ENCODE measurements around the gene USP24. TPM values are rescaled to one million over a fixed set of nuclear protein-coding genes. Genes with fewer than 3 reads are reported as not detected.
A peak's percentile ranks its signal among the peaks of the same experiment; 100 is the strongest.

Gene USP24, protein sequence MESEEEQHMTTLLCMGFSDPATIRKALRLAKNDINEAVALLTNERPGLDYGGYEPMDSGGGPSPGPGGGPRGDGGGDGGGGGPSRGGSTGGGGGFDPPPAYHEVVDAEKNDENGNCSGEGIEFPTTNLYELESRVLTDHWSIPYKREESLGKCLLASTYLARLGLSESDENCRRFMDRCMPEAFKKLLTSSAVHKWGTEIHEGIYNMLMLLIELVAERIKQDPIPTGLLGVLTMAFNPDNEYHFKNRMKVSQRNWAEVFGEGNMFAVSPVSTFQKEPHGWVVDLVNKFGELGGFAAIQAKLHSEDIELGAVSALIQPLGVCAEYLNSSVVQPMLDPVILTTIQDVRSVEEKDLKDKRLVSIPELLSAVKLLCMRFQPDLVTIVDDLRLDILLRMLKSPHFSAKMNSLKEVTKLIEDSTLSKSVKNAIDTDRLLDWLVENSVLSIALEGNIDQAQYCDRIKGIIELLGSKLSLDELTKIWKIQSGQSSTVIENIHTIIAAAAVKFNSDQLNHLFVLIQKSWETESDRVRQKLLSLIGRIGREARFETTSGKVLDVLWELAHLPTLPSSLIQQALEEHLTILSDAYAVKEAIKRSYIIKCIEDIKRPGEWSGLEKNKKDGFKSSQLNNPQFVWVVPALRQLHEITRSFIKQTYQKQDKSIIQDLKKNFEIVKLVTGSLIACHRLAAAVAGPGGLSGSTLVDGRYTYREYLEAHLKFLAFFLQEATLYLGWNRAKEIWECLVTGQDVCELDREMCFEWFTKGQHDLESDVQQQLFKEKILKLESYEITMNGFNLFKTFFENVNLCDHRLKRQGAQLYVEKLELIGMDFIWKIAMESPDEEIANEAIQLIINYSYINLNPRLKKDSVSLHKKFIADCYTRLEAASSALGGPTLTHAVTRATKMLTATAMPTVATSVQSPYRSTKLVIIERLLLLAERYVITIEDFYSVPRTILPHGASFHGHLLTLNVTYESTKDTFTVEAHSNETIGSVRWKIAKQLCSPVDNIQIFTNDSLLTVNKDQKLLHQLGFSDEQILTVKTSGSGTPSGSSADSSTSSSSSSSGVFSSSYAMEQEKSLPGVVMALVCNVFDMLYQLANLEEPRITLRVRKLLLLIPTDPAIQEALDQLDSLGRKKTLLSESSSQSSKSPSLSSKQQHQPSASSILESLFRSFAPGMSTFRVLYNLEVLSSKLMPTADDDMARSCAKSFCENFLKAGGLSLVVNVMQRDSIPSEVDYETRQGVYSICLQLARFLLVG (N-terminal part only)
- 49.8 to 58.1 TPM (median 53.3 TPM) in 3 replicates for total RNA-seq

DNA sequence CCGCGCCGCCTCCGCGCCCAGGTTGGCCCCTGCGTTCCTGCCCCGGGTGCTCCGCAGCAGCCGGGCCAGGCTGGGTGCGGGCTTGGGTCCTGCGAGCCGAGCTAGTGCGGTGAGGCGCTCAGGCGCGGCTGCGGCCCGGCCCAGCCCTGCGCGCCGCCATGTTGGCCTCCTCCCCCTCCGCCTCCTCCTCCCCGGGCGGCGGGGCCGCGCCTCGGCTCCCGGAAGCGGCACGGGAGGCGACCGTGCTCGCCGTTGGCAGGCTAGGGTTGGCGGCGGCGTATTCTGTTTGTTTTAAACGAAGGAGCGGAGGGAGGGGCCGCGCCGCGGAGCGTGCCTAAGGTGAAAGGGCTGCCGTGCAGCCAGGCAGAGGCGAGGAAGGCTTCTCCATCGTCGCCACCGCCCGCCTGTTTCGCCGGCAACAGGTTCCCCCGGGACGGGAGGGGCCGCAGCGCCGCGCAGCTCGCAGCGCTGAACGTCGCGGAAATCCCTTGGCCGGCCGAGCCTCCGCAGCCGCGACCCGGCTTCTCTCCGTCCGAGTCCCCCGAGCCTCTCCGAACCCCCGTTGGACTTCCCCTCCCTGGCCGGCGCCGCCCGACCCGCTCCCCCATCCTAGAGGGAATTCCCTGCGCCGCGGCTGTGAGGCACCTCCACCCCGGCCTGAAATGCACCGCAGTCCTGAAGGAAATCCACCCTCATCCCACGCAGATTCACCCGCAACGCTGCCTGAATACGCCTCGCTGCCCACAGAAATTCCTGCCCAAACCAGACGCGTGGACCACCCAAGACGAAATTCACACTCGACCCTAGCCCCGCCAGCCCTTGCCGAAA, at the start of gene USP24:
USP24 (minus strand) TSS at position 171 of the 828 bp plus-strand sequence. CDS start 251 bp downstream, outside the sequence.
- H3K4me1 Mint-ChIP-seq, result peaks cover 46% of the 10 kb centered on the region
- H3K27ac Mint-ChIP-seq, result peak within 1 kb of the TSS; percentile 84
- TF ChIP-seq, protein P1, sequence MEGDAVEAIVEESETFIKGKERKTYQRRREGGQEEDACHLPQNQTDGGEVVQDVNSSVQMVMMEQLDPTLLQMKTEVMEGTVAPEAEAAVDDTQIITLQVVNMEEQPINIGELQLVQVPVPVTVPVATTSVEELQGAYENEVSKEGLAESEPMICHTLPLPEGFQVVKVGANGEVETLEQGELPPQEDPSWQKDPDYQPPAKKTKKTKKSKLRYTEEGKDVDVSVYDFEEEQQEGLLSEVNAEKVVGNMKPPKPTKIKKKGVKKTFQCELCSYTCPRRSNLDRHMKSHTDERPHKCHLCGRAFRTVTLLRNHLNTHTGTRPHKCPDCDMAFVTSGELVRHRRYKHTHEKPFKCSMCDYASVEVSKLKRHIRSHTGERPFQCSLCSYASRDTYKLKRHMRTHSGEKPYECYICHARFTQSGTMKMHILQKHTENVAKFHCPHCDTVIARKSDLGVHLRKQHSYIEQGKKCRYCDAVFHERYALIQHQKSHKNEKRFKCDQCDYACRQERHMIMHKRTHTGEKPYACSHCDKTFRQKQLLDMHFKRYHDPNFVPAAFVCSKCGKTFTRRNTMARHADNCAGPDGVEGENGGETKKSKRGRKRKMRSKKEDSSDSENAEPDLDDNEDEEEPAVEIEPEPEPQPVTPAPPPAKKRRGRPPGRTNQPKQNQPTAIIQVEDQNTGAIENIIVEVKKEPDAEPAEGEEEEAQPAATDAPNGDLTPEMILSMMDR (IDR thresholded peaks at IDR 0.05; ENCODE audit: unreplicated experiment), result no peak
- H3K9me3 Mint-ChIP-seq, result no peaks in the 10 kb centered on the region
- DNase-seq (ENCODE audit: low spot score in 2 of 2, unreplicated experiment in 2 of 2), result peak; percentile 60 to 82
- H3K27me3 Mint-ChIP-seq (ENCODE audit: low read depth), result no peaks in the 10 kb centered on the region
- no peaks in the 10 kb centered on the region for H3K36me3 Mint-ChIP-seq
- H3K4me3 Mint-ChIP-seq, result peak within 1 kb of the TSS; percentile 82

DNA sequence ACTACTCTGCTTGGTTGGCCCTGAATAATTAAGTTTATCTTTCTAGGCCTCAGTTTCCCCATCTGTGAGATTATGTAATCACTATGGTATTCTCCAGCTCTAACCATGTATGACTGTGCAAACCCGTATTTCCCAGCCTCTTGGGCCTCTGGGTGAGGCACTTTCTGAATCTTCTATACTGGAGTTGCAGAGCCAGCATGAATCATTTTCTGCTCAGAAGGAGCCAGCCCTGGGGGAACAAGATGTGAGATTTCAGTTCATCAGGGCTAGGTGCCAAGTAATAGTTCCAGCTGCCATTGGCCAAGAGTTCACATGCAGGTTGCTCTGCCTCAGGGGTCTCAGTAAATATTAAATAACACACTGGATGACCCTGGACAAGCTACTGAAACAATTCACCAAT, 47.7 kb upstream of the USP24 start:
- Mint-ChIP-seq H3K27ac (no peak overlapping the region), H3K36me3 (no peaks in the 10 kb centered on the region), H3K4me1 (no peaks in the 10 kb centered on the region), H3K27me3 (ENCODE audit: low read depth) (no peaks in the 10 kb centered on the region), H3K4me3 (no peak overlapping the region), H3K9me3 (peaks cover 10% of the 10 kb centered on the region)
- DNase-seq (ENCODE audit: low spot score in 2 of 2, unreplicated experiment in 2 of 2), result no peak
- TF ChIP-seq, protein P1 (IDR thresholded peaks at IDR 0.05; ENCODE audit: unreplicated experiment), result no peak

GRCh38 chr1:55259911-55260609, 44.9 kb upstream of the USP24 start:
- Mint-ChIP-seq H3K4me1 (no peaks in the 10 kb centered on the region), H3K27ac (no peak overlapping the region), H3K36me3 (no peaks in the 10 kb centered on the region), H3K4me3 (no peak overlapping the region), H3K27me3 (ENCODE audit: low read depth) (no peaks in the 10 kb centered on the region), H3K9me3 (peaks cover 4% of the 10 kb centered on the region)
- no peak for DNase-seq (ENCODE audit: low spot score in 2 of 2, unreplicated experiment in 2 of 2)
- TF ChIP-seq, protein P1 (IDR thresholded peaks at IDR 0.05; ENCODE audit: unreplicated experiment), result no peak

DNA sequence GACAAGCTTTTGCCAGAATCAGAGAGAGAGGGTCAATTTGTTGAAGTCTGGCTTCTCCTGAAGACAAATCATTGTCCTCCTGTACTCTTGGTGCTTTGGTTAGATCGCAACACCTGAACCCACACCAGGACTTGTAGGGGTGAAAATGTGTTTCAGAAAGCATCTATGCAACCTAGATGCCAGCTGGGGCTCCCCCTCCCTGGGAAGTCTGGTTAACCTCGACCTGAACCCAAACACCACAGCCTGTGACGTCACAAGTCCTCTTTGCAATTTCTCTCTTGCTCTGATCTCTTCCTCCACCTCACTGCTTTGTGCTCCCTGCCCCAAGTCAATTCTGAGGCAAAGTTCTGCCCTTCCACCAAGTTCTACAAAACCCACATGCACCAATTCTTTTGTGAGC, 42.8 kb upstream of the USP24 start:
- H3K4me3 Mint-ChIP-seq, result no peak overlapping the region
- TF ChIP-seq, protein P1 (IDR thresholded peaks at IDR 0.05; ENCODE audit: unreplicated experiment), result no peak
- H3K27me3 Mint-ChIP-seq (ENCODE audit: low read depth), result no peaks in the 10 kb centered on the region
- H3K27ac Mint-ChIP-seq, result no peak overlapping the region
- no peaks in the 10 kb centered on the region for H3K36me3 Mint-ChIP-seq
- H3K4me1 Mint-ChIP-seq, result no peaks in the 10 kb centered on the region
- no peak for DNase-seq (ENCODE audit: low spot score in 2 of 2, unreplicated experiment in 2 of 2)
- no peaks in the 10 kb centered on the region for H3K9me3 Mint-ChIP-seq

All from mesothelial cell of epicardium (in vitro differentiated cells).